GM11168 (cell line): ENCODE data around the gene UQCRHL.
"Not testable (repeated sequence)": the region's sequence is repeated elsewhere in the genome, so short reads cannot be mapped to it uniquely, and the experiment has no call there.

Source experiments
- in situ Hi-C: fragments of 300-500 bp; cut with MboI; formaldehyde crosslinking; loops from one replicate; pipeline ENCODE4 v1.12.0; 2022; ENCODE audit warnings: low sequenced_read_pairs; ENCODE audit not compliant: unreplicated experiment

The UQCRHL gene

GRCh38 chr1:15835741-15836510 is 28.5 kb upstream of the UQCRHL start:
- in situ Hi-C loops = no loop called here

GRCh38 chr1:15835205-15835740 is 27.8 kb upstream of the UQCRHL start:
- in situ Hi-C loops = no loop called here

GRCh38 chr1:15834406-15835204 is 27.2 kb upstream of the UQCRHL start:
- in situ Hi-C loops = no loop called here

GRCh38 chr1:15833842-15834405 is 26.5 kb upstream of the UQCRHL start:
- in situ Hi-C loops = no loop called here

GRCh38 chr1:15833069-15833679 is 25.7 kb upstream of the UQCRHL start:
- in situ Hi-C loops = no loop called here

- in situ Hi-C loops = no loop called here
Observed at GRCh38 chr1:15830258-15830657, 22.8 kb upstream of the UQCRHL start.

GRCh38 chr1:15828931-15829330 is 21.5 kb upstream of the UQCRHL start:
- in situ Hi-C loops = not testable (repeated sequence)

- in situ Hi-C loops = not testable (repeated sequence)
Observed at GRCh38 chr1:15827567-15827966, 20.1 kb upstream of the UQCRHL start.

GRCh38 chr1:15826810-15827507 is 19.5 kb upstream of the UQCRHL start:
- in situ Hi-C loops = no loop called here

GRCh38 chr1:15825800-15826199 is 18.4 kb upstream of the UQCRHL start:
- in situ Hi-C loops = no loop called here

GRCh38 chr1:15820478-15820877 is 13.0 kb upstream of the UQCRHL start:
- in situ Hi-C loops = no loop called here

GRCh38 chr1:15816674-15817073 is 9.2 kb upstream of the UQCRHL start:
- in situ Hi-C loops = loop anchor here (10.0 kb wide), 1 partner anchor 178 kb away; no protein-coding TSS in a partner anchor

GRCh38 chr1:15810073-15810472 is 2.6 kb upstream of the UQCRHL start:
- in situ Hi-C loops = loop anchor here (10.0 kb wide), 1 partner anchor 185 kb away; no protein-coding TSS in a partner anchor

GRCh38 chr1:15808955-15809354 is 1.5 kb upstream of the UQCRHL start:
- in situ Hi-C loops = loop anchor here (10.0 kb wide), 1 partner anchor 126 kb away; no protein-coding TSS in a partner anchor

GRCh38 chr1:15807121-15807520 is 328 bp downstream of the UQCRHL start:
- in situ Hi-C loops = loop anchor here (10.0 kb wide), 1 partner anchor 128 kb away; no protein-coding TSS in a partner anchor

GRCh38 chr1:15804060-15804459 is 3.4 kb downstream of the UQCRHL start:
- in situ Hi-C loops = loop anchor here (10.0 kb wide), 1 partner anchor 131 kb away; no protein-coding TSS in a partner anchor

- in situ Hi-C loops = loop anchor here (10.0 kb wide), 1 partner anchor 131 kb away; no protein-coding TSS in a partner anchor
Observed at GRCh38 chr1:15803380-15803779, 4.1 kb downstream of the UQCRHL start.

GRCh38 chr1:15802234-15802965 is 5.0 kb downstream of the UQCRHL start:
- in situ Hi-C loops = loop anchor here (10.0 kb wide), 1 partner anchor 132 kb away; no protein-coding TSS in a partner anchor
